ENCODE measurements around the gene RENBP. TPM values are rescaled to one million over a fixed set of nuclear protein-coding genes. Genes with fewer than 3 reads are reported as not detected.

Gene RENBP
- total and polyA plus RNA-seq, 2 of the 13 experiments (the other 11 are each of a cell fraction or from before 2014, with no cell fraction given) = 1.4 to 2.6 TPM

GRCh38 chrX:153993978-153994377 lies 49.5 kb upstream of the RENBP start:
- intact Hi-C loops (cut with micrococcal nuclease; ENCODE audit: unreplicated experiment) = no loop called here
- H3K36me3 ChIP-seq (replicated peaks in 1 of 2; ENCODE audit: control insufficient read depth in 1 of 2, insufficient read depth in 2 of 2, low read length in 2 of 2) = no peaks in the 10 kb centered on the region
- in situ Hi-C loops (cut with HindIII; ENCODE audit: extremely low pct_ligation_motif_present, low pct_unique_long_range_greater_than_20kb) = no loop called here
- H3K79me2 ChIP-seq (ENCODE audit: insufficient read depth, low read length) = no peaks in the 10 kb centered on the region
- no peaks in the 10 kb centered on the region for H3K27me3 ChIP-seq (ENCODE audit: control insufficient read depth in 1 of 2, insufficient read depth in 2 of 2, low read length in 2 of 2)
- no peaks in the 10 kb centered on the region for H4K20me1 ChIP-seq (ENCODE audit: insufficient read depth, low read length)
- H3K4me3 ChIP-seq (replicated peaks in 1 of 3; ENCODE audit: insufficient read depth in 1 of 3, low read depth in 2 of 3, low read length in 3 of 3) = no peak overlapping the region
- H3K9ac ChIP-seq (ENCODE audit: insufficient read depth, low read depth, low read length) = no peak overlapping the region
- FAIRE-seq = no peak
- no peak for DNase-seq (ENCODE audit: low spot score)
- peaks cover 26% of the 10 kb centered on the region for H3K4me1 ChIP-seq (ENCODE audit: insufficient read depth, low read length)
- CTCF ChIA-PET (ENCODE audit: low intra/inter-chr PET ratio, low total read pairs) = no interaction called here
- no peak overlapping the region for H3K4me2 ChIP-seq (ENCODE audit: low read depth, low read length)
- TF ChIP-seq ZNF263 (CRISPR knock-in tag; IDR thresholded peaks at IDR 0.05) = peak; percentile 58; the same call in 1 of the 2 replicates
- TF ChIP-seq, protein P1, sequence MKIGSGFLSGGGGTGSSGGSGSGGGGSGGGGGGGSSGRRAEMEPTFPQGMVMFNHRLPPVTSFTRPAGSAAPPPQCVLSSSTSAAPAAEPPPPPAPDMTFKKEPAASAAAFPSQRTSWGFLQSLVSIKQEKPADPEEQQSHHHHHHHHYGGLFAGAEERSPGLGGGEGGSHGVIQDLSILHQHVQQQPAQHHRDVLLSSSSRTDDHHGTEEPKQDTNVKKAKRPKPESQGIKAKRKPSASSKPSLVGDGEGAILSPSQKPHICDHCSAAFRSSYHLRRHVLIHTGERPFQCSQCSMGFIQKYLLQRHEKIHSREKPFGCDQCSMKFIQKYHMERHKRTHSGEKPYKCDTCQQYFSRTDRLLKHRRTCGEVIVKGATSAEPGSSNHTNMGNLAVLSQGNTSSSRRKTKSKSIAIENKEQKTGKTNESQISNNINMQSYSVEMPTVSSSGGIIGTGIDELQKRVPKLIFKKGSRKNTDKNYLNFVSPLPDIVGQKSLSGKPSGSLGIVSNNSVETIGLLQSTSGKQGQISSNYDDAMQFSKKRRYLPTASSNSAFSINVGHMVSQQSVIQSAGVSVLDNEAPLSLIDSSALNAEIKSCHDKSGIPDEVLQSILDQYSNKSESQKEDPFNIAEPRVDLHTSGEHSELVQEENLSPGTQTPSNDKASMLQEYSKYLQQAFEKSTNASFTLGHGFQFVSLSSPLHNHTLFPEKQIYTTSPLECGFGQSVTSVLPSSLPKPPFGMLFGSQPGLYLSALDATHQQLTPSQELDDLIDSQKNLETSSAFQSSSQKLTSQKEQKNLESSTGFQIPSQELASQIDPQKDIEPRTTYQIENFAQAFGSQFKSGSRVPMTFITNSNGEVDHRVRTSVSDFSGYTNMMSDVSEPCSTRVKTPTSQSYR (CRISPR knock-in tag; IDR thresholded peaks at IDR 0.05; ENCODE audit: borderline replicate concordance) = no peak
- POLR2A ChIA-PET = no interaction called here
- WGBS (ENCODE audit: low lambda C conversion rate) = 78% methylated on average over 10 of the region's 10 CpGs
- BruUV-seq (replicated peaks) = no TSS peak
- H2AFZ ChIP-seq (ENCODE audit: low read length) = no peak overlapping the region
- no peaks in the 10 kb centered on the region for H3K9me3 ChIP-seq (ENCODE audit: low read length)
- ATAC-seq = no peak
- no peak overlapping the region for H3K27ac ChIP-seq (ENCODE audit: extremely low read length, insufficient read depth, low read length)

- H3K4me1 ChIP-seq (ENCODE audit: insufficient read depth, low read length) = peaks cover 26% of the 10 kb centered on the region
- H3K27ac ChIP-seq (ENCODE audit: extremely low read length, insufficient read depth, low read length) = no peak overlapping the region
- in situ Hi-C loops (cut with HindIII; ENCODE audit: extremely low pct_ligation_motif_present, low pct_unique_long_range_greater_than_20kb) = no loop called here
- no TSS peak for BruUV-seq (replicated peaks)
- no peak overlapping the region for H2AFZ ChIP-seq (ENCODE audit: low read length)
- H3K9me3 ChIP-seq (ENCODE audit: low read length) = no peaks in the 10 kb centered on the region
- TF ChIP-seq, protein P2, sequence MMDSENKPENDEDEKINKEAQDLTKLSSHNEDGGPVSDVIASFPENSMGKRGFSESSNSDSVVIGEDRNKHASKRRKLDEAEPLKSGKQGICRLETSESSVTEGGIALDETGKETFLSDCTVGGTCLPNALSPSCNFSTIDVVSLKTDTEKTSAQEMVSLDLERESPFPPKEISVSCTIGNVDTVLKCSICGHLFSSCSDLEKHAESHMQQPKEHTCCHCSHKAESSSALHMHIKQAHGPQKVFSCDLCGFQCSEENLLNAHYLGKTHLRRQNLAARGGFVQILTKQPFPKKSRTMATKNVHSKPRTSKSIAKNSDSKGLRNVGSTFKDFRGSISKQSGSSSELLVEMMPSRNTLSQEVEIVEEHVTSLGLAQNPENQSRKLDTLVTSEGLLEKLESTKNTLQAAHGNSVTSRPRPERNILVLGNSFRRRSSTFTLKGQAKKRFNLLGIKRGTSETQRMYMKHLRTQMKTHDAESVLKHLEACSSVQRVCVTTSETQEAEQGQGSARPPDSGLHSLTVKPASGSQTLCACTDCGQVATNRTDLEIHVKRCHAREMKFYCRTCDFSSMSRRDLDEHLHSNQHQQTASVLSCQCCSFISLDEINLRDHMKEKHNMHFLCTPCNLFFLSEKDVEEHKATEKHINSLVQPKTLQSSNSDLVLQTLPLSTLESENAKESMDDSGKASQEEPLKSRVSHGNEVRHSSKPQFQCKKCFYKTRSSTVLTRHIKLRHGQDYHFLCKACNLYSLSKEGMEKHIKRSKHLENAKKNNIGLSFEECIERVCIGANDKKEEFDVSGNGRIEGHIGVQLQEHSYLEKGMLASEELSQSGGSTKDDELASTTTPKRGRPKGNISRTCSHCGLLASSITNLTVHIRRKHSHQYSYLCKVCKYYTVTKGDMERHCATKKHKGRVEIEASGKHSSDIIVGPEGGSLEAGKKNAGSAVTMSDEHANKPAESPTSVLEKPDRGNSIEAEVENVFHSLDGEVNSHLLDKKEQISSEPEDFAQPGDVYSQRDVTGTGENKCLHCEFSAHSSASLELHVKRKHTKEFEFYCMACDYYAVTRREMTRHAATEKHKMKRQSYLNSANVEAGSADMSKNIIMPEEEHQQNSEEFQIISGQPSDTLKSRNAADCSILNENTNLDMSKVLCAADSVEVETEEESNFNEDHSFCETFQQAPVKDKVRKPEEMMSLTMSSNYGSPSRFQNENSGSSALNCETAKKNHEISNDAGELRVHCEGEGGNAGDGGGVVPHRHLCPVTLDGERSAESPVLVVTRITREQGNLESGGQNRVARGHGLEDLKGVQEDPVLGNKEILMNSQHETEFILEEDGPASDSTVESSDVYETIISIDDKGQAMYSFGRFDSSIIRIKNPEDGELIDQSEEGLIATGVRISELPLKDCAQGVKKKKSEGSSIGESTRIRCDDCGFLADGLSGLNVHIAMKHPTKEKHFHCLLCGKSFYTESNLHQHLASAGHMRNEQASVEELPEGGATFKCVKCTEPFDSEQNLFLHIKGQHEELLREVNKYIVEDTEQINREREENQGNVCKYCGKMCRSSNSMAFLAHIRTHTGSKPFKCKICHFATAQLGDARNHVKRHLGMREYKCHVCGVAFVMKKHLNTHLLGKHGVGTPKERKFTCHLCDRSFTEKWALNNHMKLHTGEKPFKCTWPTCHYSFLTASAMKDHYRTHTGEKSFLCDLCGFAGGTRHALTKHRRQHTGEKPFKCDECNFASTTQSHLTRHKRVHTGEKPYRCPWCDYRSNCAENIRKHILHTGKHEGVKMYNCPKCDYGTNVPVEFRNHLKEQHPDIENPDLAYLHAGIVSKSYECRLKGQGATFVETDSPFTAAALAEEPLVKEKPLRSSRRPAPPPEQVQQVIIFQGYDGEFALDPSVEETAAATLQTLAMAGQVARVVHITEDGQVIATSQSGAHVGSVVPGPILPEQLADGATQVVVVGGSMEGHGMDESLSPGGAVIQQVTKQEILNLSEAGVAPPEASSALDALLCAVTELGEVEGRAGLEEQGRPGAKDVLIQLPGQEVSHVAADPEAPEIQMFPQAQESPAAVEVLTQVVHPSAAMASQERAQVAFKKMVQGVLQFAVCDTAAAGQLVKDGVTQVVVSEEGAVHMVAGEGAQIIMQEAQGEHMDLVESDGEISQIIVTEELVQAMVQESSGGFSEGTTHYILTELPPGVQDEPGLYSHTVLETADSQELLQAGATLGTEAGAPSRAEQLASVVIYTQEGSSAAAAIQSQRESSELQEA (CRISPR knock-in tag; IDR thresholded peaks at IDR 0.05; ENCODE audit: not compliant biosample characterization) = no peak
- no peaks in the 10 kb centered on the region for H3K36me3 ChIP-seq (replicated peaks in 1 of 2; ENCODE audit: control insufficient read depth in 1 of 2, insufficient read depth in 2 of 2, low read length in 2 of 2)
- no peak overlapping the region for H3K4me3 ChIP-seq (replicated peaks in 1 of 3; ENCODE audit: insufficient read depth in 1 of 3, low read depth in 2 of 3, low read length in 3 of 3)
- CTCF ChIA-PET (ENCODE audit: low intra/inter-chr PET ratio, low total read pairs) = no interaction called here
- H3K9ac ChIP-seq (ENCODE audit: insufficient read depth, low read depth, low read length) = no peak overlapping the region
- FAIRE-seq = no peak
- DNase-seq (ENCODE audit: low spot score) = no peak
- POLR2A ChIA-PET = no interaction called here
- H3K4me2 ChIP-seq (ENCODE audit: low read depth, low read length) = no peak overlapping the region
- H3K79me2 ChIP-seq (ENCODE audit: insufficient read depth, low read length) = no peaks in the 10 kb centered on the region
- 34% methylated on average over 3 of the region's 12 CpGs for WGBS (ENCODE audit: low lambda C conversion rate)
- intact Hi-C loops (cut with micrococcal nuclease; ENCODE audit: unreplicated experiment) = no loop called here
- H3K27me3 ChIP-seq (ENCODE audit: control insufficient read depth in 1 of 2, insufficient read depth in 2 of 2, low read length in 2 of 2) = no peaks in the 10 kb centered on the region
- H4K20me1 ChIP-seq (ENCODE audit: insufficient read depth, low read length) = no peaks in the 10 kb centered on the region
- ATAC-seq = no peak
These were observed 48.6 kb upstream of the RENBP start for GRCh38 chrX:153993079-153993478.

Data from HepG2 (cell line).